Caco-2 (cell line): ENCODE measurements around the gene PI16. TPM values are rescaled to one million over a fixed set of nuclear protein-coding genes. Genes with fewer than 3 reads are reported as not detected.

ENCODE experiments used
- BruUV-seq: library from RNA; stranded (reverse); fragments of 400-500 nt; replicated peaks from 2 replicates; lab custom pipeline; 2021; lab: Mats Ljungman, UMichigan
- CTCF ChIA-PET: fragments of 300-600 bp; sonication (Branson Sonifier 250); formaldehyde crosslinking; loops from one replicate; lab custom pipeline; 2022; ENCODE audit warnings: antibody characterized with exemption; lab: Charles Lee
- POLR2A ChIA-PET: fragments of 300-600 bp; sonication (Branson Sonifier 250); formaldehyde crosslinking; loops from one replicate; lab custom pipeline; 2022; ENCODE audit warnings: antibody characterized with exemption; lab: Charles Lee
- DNase-seq, 2 experiments: peaks; one replicate each; pipeline versions ENCODE4 v3.0.0 to v3.0.0-alpha.2; 2020 to 2022
- H3K27me3 ChIP-seq: replicated peaks from 2 replicates; pipeline ENCODE4 v1.6.0; 2011; ENCODE audit warnings: low read length; ENCODE audit not compliant: control insufficient read depth, insufficient read depth
- H3K36me3 ChIP-seq: 2 replicates; pipeline ENCODE4 v1.5.1; 2011; ENCODE audit warnings: low read length; ENCODE audit not compliant: control insufficient read depth, insufficient read depth
- H3K4me1 ChIP-seq: fragments of 250-450 bp; sonication (Bioruptor Pico); 2 replicates; pipeline ENCODE4 v1.5.1; 2020; ENCODE audit warnings: mild to moderate bottlenecking
- H3K4me3 ChIP-seq: 2 replicates; pipeline ENCODE4 v1.5.1; 2011; ENCODE audit warnings: low read depth, mild to moderate bottlenecking, control low read depth, low read length
- H3K9me3 ChIP-seq: fragments of 250-450 bp; sonication (Bioruptor Pico); 2 replicates; pipeline ENCODE4 v1.5.1; 2020; ENCODE audit warnings: mild to moderate bottlenecking, moderate library complexity
- H3K27ac Mint-ChIP-seq: one replicate; pipeline ENCODE4 v1.8.0; 2022; ENCODE audit warnings: mixed read lengths; ENCODE audit not compliant: unreplicated experiment
- H3K27me3 Mint-ChIP-seq: one replicate; pipeline ENCODE4 v1.8.0; 2022; ENCODE audit warnings: mixed read lengths; ENCODE audit not compliant: insufficient read depth, unreplicated experiment
- H3K36me3 Mint-ChIP-seq: one replicate; pipeline ENCODE4 v1.8.0; 2022; ENCODE audit warnings: mild to moderate bottlenecking, mixed read lengths; ENCODE audit not compliant: insufficient read depth, unreplicated experiment
- H3K4me1 Mint-ChIP-seq: one replicate; pipeline ENCODE4 v1.8.0; 2022; ENCODE audit warnings: low read depth, mixed read lengths; ENCODE audit not compliant: unreplicated experiment
- H3K4me3 Mint-ChIP-seq: one replicate; pipeline ENCODE4 v1.8.0; 2022; ENCODE audit warnings: mild to moderate bottlenecking, moderate library complexity, mixed read lengths; ENCODE audit not compliant: unreplicated experiment
- H3K9me3 Mint-ChIP-seq: one replicate; pipeline ENCODE4 v1.8.0; 2022; ENCODE audit warnings: mixed read lengths; ENCODE audit not compliant: unreplicated experiment
- intact Hi-C: fragments of 100-400 bp; cut with micrococcal nuclease; formaldehyde crosslinking; loops from one replicate; pipeline ENCODE4 v1.10.0; 2022; ENCODE audit not compliant: unreplicated experiment
- total RNA-seq: library from RNA; stranded (reverse); gene quantifications from 2 replicates; pipeline ENCODE4 v1.2.3, GENCODE V29; 2022
- TF ChIP-seq, protein P1 (sequence below), 2 experiments: fragments of 200-600 bp in 1 of 2; IDR thresholded peaks; 1 replicate in 1 of 2; 2 replicates in 1 of 2; pipeline versions ENCODE4 v1.5.1 to v1.8.0; 2011 to 2022; ENCODE audit warnings: antibody characterized with exemption in 1 of 2, control low read depth in 1 of 2, inconsistent platforms in 1 of 2, low read depth in 1 of 2, low read length in 1 of 2, mild to moderate bottlenecking in 1 of 2, moderate library complexity in 1 of 2; ENCODE audit not compliant: insufficient read depth in 1 of 2, severe bottlenecking in 1 of 2, unreplicated experiment in 1 of 2

Gene PI16
- total RNA-seq, 1 experiment from 2014 or later, result not detected

DNA sequence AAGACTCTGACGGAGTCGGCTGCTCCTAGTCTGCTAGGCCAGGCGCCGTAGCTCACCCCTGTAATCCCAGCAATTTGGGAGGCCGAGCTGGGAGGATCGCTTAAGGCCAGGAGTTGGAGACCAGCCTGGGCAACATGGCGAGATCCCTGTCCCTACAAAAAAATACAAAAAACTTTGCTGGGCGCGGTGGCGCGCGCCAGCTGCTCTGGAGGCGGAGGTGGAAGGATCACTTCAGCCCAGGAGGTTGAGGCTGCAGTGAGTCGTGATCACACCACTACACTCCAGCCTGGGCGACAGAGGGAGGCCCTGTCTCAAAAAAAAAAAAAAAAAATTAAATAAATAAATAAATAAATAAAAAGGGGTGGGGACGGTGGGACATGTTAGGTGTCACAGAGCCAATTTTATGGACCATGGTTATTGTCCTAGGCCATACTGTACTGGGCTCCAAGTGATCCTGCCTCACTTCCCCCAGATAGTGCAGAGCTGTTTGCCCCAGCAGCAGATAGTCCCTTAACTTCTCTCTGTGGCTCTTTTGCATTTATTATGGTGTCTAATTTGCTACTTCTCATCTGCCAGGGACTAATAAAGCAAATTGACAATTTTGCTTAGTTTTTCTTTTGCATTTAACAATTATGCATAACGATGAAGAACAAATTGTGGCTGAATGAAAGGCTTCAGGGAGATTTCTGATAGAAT lies 5.2 kb downstream of the PI16 start:
- intact Hi-C loops, result no loop called here
- BruUV-seq, result no TSS peak
- no peak overlapping the region for H3K4me3 Mint-ChIP-seq
- H3K36me3 ChIP-seq, result no peaks in the 10 kb centered on the region
- DNase-seq, result no peak
- H3K9me3 Mint-ChIP-seq, result no peaks in the 10 kb centered on the region
- ChIA-PET CTCF (interaction anchor here (1.5 kb wide), 1 partner anchor 58 kb away, joined by 3 read pairs; no protein-coding TSS in a partner anchor), POLR2A (no interaction called here)
- H3K36me3 Mint-ChIP-seq, result no peaks in the 10 kb centered on the region
- TF ChIP-seq, protein P1, sequence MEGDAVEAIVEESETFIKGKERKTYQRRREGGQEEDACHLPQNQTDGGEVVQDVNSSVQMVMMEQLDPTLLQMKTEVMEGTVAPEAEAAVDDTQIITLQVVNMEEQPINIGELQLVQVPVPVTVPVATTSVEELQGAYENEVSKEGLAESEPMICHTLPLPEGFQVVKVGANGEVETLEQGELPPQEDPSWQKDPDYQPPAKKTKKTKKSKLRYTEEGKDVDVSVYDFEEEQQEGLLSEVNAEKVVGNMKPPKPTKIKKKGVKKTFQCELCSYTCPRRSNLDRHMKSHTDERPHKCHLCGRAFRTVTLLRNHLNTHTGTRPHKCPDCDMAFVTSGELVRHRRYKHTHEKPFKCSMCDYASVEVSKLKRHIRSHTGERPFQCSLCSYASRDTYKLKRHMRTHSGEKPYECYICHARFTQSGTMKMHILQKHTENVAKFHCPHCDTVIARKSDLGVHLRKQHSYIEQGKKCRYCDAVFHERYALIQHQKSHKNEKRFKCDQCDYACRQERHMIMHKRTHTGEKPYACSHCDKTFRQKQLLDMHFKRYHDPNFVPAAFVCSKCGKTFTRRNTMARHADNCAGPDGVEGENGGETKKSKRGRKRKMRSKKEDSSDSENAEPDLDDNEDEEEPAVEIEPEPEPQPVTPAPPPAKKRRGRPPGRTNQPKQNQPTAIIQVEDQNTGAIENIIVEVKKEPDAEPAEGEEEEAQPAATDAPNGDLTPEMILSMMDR (IDR thresholded peaks at IDR 0.05; ENCODE audit: insufficient read depth in 1 of 2, low read depth in 1 of 2, low read length in 1 of 2, severe bottlenecking in 1 of 2, unreplicated experiment in 1 of 2), result no peak
- H3K4me1 ChIP-seq, result 0 out of 2 replicates have a peak, but pooled peaks cover 4% of the 10 kb centered on the region
- no peaks in the 10 kb centered on the region for H3K4me1 Mint-ChIP-seq
- no peaks in the 10 kb centered on the region for H3K9me3 ChIP-seq
- H3K27me3 ChIP-seq, result no peaks in the 10 kb centered on the region
- H3K4me3 ChIP-seq, result no peak overlapping the region
- H3K27ac Mint-ChIP-seq, result no peak overlapping the region
- no peaks in the 10 kb centered on the region for H3K27me3 Mint-ChIP-seq

DNA sequence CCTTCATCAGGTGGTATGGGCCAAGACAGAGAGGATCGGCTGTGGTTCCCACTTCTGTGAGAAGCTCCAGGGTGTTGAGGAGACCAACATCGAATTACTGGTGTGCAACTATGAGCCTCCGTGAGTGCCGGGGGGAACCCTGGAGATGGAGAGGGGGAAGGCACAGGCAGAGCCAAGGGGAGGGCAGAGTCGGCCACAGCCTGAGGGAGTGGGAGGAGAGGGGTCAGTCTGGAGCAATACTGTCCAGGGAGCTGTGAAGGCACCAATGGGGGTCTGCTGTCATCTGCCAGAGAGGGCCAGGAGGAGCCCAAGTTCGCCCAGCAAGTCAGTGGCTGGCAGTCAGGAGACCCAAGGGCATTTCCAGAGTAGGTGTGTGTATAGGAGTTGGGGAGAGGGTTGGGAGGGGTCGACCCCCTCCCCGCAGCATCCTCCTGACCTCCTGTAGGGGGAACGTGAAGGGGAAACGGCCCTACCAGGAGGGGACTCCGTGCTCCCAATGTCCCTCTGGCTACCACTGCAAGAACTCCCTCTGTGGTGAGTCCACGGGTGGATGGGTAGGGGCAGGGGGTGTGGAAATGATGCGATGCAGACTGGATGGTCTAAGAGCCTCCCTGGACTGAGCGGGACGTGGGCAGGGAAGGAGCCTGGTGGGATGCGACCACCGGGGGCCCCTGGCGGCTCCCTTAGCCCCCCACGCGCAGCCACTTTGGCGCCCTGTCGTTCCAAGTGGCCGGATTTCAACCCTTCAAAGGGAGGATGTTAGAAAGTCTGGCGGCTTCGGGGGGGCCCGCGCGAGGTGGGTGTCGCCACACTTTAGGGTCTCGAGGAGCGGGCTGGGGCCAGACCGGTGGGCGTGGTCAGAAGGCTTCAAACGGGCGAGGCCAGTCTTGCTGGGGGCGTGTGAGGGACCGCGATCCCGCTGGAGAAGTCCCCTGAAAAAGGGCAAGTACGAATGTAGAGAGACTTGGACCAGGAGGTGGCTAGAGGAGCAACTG lies 7.2 kb downstream of the PI16 start:
- H3K27ac Mint-ChIP-seq, result no peak overlapping the region
- TF ChIP-seq, protein P1 (IDR thresholded peaks at IDR 0.05; ENCODE audit: insufficient read depth in 1 of 2, low read depth in 1 of 2, low read length in 1 of 2, severe bottlenecking in 1 of 2, unreplicated experiment in 1 of 2), result no peak

DNA sequence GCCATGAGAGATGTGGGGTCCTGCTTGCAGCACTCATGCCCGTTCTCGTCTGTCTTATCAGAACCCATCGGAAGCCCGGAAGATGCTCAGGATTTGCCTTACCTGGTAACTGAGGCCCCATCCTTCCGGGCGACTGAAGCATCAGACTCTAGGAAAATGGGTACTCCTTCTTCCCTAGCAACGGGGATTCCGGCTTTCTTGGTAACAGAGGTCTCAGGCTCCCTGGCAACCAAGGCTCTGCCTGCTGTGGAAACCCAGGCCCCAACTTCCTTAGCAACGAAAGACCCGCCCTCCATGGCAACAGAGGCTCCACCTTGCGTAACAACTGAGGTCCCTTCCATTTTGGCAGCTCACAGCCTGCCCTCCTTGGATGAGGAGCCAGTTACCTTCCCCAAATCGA lies 8.3 kb downstream of the PI16 start:
- Mint-ChIP-seq H3K4me1 (no peaks in the 10 kb centered on the region), H3K4me3 (no peak overlapping the region), H3K36me3 (peaks cover 6% of the 10 kb centered on the region), H3K9me3 (no peaks in the 10 kb centered on the region), H3K27me3 (no peaks in the 10 kb centered on the region), H3K27ac (no peak overlapping the region)
- H3K36me3 ChIP-seq, result peaks cover 2% of the 10 kb centered on the region
- H3K9me3 ChIP-seq, result no peaks in the 10 kb centered on the region
- CTCF ChIA-PET, result no interaction called here
- no peak overlapping the region for H3K4me3 ChIP-seq
- TF ChIP-seq, protein P1 (IDR thresholded peaks at IDR 0.05; ENCODE audit: insufficient read depth in 1 of 2, low read depth in 1 of 2, low read length in 1 of 2, severe bottlenecking in 1 of 2, unreplicated experiment in 1 of 2), result no peak
- intact Hi-C loops, result no loop called here
- peak; percentile 44 to 59 for DNase-seq
- H3K27me3 ChIP-seq, result no peaks in the 10 kb centered on the region
- H3K4me1 ChIP-seq, result 0 out of 2 replicates have a peak, but pooled peaks cover 4% of the 10 kb centered on the region
- POLR2A ChIA-PET, result no interaction called here
- BruUV-seq, result no TSS peak

More for the DNA sequence above, 7.2 kb downstream of the PI16 start:
- ChIA-PET POLR2A (interaction anchor here (0.5 kb wide), 1 partner anchor 25 kb away, joined by 3 read pairs; no protein-coding TSS in a partner anchor), CTCF (no interaction called here)
- intact Hi-C loops, result no loop called here
- H3K4me1 Mint-ChIP-seq, result no peaks in the 10 kb centered on the region
- H3K36me3 Mint-ChIP-seq, result no peaks in the 10 kb centered on the region
- H3K4me3 Mint-ChIP-seq, result no peak overlapping the region
- no peaks in the 10 kb centered on the region for H3K9me3 Mint-ChIP-seq
- H3K27me3 Mint-ChIP-seq, result no peaks in the 10 kb centered on the region
- no peaks in the 10 kb centered on the region for H3K9me3 ChIP-seq
- no peak overlapping the region for H3K4me3 ChIP-seq
- BruUV-seq, result no TSS peak
- 0 out of 2 replicates have a peak, but pooled peaks cover 4% of the 10 kb centered on the region for H3K4me1 ChIP-seq
- H3K36me3 ChIP-seq, result no peaks in the 10 kb centered on the region
- no peak for DNase-seq
- no peaks in the 10 kb centered on the region for H3K27me3 ChIP-seq
